Right ventricle myocardium superior (tissue), 1 donor: ENCODE data around the gene HIGD1B. TPM values are rescaled to one million over a fixed set of nuclear protein-coding genes. Genes with fewer than 3 reads are reported as not detected.
"Not testable (repeated sequence)": the region's sequence is repeated elsewhere in the genome, so short reads cannot be mapped to it uniquely, and the experiment has no call there.

Source experiments
- ATAC-seq: fragments of 200-7000 bp; cut with Tn5 transposase; one replicate; pipeline ENCODE4 v1.9.1; 2020; ENCODE audit warnings: mild to moderate bottlenecking; ENCODE audit not compliant: poor library complexity
- DNase-seq: peaks from one replicate; pipeline ENCODE4 v3.0.0-alpha.2; 2020
- intact Hi-C: fragments of 100-400 bp; cut with DNase I; formaldehyde crosslinking; loops from one replicate; pipeline ENCODE4 v1.11.2; 2022
- long read RNA-seq: library from polyadenylated mRNA; unstranded; transcript quantifications from one replicate; pipeline ENCODE4 v2.0.0, GENCODE V29; 2021
- total RNA-seq: library from RNA; stranded (reverse); fragmentation: NEBNext Ultra II Directional; extraction: Animal tissue kit (Norgen Biotek cat#: 25700); gene quantifications from one replicate; pipeline ENCODE4 v1.2.1, GENCODE V29; 2021
- donor health status: DM: no; HTN: yes; CAD: no; lungs with severe emphysema.

Gene HIGD1B
- 17.4 TPM for total RNA-seq
- long read RNA-seq, partial matches to known transcripts: 0 of 5 reads
- long read RNA-seq, other reads (novel, unspliced or antisense): 0 of 5 reads

DNA sequence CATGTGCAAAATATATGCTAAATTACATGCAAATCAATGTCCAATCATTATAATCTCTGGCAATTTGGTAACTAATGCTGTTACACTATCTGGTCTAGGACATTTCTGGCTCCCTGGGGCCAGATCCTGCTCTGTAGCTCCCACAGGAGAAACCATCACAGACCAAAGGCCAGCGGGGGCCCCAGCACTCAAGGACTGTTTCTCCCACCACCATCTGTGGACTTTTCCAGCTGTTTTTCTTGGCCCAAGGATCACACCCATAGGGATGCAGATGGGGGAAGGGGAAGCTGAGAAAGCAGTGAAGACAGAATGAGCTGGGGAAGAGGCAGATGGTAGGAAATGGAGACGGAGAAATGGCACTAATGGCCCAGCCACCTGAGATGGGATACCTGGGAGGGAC is at the start of gene HIGD1B:
Gene HIGD1B (plus strand): TSS at position 298 of the 400 bp plus-strand sequence. CDS start 270 bp downstream, outside the sequence.
- DNase-seq (no peak), ATAC-seq (peak; percentile 28)
- intact Hi-C loops: no loop called here

DNA sequence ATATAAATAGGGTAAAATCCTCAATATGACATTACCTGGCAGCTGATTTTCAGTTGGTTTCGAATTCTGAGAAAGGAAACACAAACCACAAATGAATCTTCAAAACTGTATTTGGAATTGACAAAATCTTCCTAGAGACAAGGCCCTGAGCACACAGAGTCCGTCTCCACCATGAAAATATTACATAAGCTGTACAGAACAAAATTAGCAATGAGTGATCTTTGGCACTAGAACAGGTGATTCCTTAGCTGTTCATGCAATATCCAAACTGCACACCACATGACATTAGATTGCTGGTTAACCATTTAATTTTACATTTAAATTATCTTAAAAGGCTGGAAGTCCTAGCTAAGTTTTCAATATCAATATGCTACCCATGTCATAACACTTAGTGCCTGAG is 49.3 kb upstream of the HIGD1B start:
- DNase-seq: no peak
- ATAC-seq: peak; percentile 72
- intact Hi-C loops: no loop called here

DNA sequence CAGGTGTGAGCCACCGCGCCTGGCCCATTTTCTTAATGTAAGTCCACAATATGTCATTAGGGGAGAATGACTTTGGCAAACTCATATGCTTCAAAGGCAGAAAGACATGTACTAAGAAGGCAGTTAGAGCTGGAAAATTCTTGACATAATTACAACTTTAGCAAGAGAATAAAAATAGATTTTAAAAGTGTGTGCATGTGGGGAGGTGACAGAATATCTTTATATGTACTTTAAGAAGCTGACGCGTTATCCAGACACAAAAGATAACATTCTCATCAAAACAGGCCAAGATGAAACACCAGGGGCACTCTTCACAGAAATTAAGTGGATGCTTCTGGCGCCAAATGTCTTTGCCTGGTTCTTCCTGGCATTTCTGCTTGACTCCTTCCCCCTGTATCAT is 45.8 kb upstream of the HIGD1B start:
- intact Hi-C loops: no loop called here
- ATAC-seq: no peak
- DNase-seq: no peak

DNA sequence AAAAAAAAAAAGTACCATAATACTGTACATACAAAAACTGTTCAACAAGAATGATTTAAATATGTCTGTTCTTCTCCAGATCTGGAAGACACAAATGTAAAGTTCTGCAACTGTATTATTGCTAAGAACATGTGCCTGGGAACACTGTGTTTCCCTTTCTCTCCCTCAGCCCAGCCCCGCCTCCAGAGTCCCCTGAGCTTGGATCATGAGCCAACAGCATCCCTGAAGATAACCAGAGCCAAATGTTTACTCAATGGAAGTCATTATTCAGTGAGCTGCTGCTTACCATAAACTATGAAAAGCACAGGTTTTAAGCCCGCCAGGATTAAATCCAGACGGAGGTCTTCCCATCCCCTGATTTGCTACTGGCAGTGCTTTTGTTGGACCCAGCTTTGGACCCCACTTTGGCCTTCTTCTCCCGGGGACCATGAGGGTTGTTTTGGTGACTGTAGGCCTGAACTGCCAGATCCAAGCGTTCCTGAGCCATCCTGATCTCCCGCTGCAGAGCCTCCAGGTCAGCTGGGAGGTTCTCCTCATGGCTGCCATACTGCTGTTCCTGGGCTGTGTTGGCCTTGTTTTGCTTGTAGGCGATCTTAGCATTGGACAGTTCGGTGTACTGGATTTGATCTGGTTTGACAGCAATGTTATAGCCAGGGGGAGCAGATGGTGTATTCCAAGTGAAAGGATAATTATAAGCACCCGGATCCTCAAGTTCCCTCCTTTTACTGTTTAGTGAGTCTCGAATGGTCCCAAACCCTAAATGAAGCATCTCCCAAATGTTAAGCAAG is 43.2 kb upstream of the HIGD1B start:
- ATAC-seq (peak; percentile 85), DNase-seq (peak; percentile 74)
- intact Hi-C loops: no loop called here

DNA sequence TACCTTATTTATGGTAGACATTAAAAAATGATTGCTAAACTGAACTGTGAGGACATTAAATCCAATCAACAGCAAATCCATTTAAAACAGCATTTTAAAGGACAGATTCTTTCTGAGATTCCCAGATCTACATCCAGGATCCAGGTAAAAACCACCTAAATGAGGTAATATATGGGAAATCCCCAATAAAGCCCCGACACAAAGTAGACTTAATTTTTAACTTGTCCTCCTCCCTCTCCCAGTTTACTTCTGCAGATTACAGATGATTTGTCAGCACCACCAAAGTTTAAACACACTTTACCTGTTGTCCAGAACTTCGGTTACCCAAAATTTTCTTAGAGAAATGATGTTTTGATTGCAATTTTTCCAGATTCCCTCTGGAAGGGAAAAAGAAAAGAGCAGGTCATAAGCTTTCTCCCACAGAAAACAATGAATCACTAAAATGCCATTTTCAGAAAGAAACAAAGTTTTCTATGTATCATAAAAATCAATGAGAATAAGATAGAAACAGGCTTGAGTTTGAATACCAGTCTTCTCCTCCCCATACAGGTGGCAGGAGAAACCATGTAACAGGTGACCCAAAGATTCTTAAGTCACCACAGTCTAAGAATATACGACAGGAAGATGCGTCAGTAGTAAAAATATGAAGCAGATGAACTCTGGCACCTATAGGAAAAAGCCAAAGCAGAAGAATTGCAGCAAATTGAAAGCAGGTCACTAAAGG is 40.4 kb upstream of the HIGD1B start:
- intact Hi-C loops: no loop called here
- DNase-seq (no peak), ATAC-seq (no peak)

DNA sequence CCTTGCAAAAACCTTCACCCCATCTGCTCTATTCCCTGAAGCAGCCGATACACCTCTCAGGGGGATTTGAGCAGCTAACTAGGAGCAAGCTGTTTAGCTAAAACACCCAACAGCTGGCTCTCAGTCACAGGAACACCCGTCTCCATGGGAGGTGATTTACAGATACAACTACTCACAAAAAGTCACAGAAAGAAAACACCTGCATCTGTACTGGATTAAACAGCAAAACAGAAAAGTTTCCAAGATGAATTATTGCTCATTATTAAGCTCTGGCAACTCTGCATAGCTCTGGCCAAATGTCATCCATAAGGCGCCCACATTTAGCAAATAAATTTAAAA is 39.9 kb upstream of the HIGD1B start:
- DNase-seq (no peak), ATAC-seq (no peak)
- intact Hi-C loops: no loop called here

DNA sequence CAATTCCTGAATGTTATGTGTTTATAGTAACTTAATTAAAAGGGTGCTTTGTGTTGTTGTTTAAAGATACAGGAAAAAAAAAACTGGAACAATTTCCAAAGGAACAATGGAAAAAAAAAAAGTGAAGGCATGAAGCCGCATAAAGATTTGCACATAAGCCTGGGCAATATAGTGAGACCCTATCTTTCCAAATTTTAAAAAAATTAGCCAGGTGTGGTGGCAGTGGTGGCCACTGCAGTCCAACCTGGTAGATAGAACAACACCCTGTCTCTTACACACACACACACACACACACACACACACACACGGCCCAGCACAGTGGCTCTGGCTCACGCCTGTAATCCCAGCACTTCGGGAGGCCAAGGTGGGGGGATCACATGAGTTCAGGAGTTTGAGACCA is 39.5 kb upstream of the HIGD1B start:
- DNase-seq (no peak), ATAC-seq (no peak)
- intact Hi-C loops: no loop called here

DNA sequence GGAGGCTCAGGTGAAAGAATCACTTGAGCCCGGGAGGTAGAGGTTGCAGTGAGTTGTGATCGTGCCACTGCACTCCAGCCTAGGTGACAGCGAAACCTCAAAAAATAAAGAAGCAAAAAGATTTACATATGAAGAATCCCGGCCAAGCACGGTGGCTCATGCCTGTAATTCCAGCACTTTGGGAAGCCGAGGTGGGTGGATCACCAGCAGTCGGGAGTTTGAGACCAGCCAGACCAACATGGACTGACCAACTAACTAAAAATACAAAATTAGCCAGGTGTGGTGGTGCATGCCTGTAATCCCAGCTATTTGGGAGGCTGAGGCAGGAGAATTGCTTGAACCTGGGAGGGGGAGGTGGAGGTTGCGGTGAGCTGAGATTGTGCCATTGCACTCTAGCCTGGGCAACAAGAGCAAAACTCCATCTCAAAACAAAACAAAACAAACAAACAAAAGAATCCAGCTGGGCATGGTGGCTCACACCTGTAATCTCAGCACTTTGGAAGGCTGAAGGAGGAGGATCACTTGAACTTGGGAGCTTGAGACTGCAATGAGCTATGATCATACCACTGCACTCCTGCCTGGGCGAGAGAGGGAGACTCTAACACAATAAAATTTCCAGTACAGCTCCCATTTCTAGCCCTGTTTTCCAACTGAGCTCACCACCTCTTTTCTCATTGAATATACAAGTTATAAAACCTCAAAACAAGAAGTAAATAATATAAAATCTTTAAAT is 38.9 kb upstream of the HIGD1B start:
- intact Hi-C loops, ATAC-seq, DNase-seq: not testable (repeated sequence)

DNA sequence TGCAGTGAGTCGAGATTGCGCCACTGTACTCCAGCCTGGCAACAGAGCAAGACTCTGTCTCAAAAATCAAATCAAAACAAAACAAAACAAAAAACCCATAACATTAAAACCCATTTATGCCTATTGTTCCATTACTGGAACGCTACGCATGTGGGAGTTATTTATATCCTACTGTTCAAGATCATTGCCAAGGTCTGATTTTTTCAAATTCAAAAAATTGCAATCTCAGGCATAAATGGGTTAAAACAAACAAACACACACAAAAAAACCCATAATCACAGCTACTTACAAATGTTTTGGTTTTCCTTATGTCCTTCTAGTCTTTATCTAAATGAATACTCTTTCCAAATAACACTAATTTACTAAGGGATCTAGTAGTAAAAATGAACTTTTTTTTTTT is 35.4 kb upstream of the HIGD1B start:
- DNase-seq (no peak), ATAC-seq (no peak)
- intact Hi-C loops: no loop called here

DNA sequence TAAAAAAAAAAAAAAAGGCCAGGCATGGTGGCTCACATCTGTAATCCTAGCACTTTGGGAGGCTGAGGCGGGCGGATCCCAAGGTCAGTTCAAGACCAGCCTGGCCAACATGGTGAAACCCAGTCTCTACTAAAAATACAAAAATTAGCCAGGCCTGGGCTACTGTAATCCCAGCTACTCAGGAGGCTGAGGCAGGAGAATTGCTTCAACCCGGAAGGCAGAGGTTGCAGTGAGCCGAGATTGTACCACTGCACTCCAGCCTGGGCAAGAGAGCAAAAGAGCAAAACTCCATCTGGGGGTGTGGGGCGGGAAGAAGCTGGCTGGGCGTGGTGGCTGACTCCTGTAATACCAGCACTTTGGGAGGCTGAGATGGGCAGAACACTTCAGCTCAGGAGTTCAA is 29.2 kb upstream of the HIGD1B start:
- intact Hi-C loops, DNase-seq, ATAC-seq: not testable (repeated sequence)

DNA sequence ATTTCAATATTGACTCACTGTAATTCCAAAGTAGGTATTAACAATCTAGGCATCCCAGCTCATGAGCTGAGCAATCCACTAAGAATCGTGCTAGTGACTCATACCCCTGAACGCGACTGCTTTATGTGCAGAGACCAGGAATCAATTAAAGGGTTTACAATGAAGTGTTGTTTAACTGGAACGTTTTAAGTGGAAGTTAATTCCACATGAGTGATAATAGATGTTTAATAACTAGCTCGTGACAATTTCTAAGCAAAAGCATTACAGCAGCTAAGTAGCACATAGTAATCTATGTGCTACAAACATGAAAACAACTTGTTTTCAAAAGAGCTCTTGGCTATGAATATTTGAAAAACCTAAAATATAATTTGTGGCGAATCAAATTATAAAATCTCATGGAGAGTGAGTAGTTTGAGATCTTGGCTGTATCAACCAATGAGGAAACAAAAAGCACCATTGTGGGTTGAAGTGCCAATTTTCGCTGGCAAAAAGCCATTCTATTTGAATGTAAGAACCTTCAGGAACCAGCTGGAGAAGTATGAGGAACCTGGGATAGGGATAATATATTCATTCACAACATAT is 27.0 kb upstream of the HIGD1B start:
- intact Hi-C loops: no loop called here
- ATAC-seq (no peak), DNase-seq (no peak)

DNA sequence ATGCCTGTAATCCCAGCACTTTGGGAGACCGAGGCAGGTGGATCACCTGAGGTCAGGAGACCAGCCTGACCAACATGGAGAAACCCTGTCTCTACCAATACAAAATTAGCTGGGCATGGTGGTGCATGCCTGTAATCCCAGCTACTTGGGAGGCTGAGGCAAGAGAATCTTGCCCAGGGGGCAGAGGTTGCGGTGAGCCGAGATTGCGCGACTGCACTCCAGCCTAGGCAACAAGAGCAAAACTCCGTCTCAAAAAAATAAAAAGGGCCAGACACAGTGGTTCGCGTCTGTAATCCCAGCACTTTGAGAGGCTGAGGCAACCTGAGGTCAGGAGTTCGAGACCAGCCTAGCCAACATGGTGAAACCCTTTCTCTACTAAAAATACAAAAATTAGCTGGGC is 22.4 kb upstream of the HIGD1B start:
- intact Hi-C loops, ATAC-seq, DNase-seq: not testable (repeated sequence)

DNA sequence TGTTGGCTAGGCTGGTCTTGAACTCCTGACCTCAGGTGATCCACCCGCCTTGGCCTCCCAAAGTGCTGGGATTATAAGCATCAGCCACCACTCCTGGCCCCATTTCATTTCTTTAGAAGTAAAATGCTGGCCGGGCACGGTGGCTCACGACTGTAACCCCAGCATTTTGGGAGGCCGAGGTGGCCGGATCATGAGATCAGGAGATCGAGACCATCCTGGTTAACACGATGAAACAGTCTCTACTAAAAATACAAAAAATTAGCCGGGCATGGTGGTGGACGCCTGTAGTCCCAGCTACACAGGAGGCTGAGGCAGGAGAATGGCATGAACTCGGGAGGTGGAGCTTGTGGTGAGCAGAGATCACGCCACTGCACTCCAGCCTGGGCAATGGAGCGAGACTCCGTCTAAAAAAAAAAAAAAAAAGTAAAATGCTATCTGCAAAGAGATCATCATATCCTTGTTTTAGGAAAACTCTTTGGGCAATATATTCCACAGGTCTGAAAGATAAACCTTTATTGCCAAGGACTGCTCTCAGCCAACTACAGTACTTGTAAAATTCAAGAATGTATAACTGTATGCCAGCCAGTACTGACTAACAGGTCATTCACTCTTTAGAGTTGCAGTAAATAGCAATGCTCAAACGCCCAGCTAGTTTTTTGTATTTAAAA is 21.4 kb upstream of the HIGD1B start:
- DNase-seq: no peak
- ATAC-seq: no peak
- intact Hi-C loops: no loop called here

DNA sequence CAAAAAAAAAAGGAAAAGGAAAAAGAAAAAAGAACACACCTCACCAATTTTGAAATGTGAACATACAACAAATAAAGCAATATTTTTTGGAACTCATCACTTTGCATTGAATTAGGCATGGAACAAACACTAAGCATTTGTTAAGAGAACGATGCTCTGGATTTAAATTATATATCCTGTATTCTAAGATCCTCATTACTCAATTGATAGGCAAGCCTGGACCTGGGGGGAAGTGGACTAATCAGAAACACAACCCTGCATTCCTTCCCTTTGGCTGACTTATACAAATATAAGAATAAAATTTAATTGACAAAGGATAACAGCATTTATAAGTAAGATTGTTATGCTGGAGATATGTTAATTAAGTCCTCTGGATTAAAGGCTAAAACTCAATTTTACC is 19.8 kb upstream of the HIGD1B start:
- intact Hi-C loops: no loop called here
- DNase-seq (no peak), ATAC-seq (no peak)

DNA sequence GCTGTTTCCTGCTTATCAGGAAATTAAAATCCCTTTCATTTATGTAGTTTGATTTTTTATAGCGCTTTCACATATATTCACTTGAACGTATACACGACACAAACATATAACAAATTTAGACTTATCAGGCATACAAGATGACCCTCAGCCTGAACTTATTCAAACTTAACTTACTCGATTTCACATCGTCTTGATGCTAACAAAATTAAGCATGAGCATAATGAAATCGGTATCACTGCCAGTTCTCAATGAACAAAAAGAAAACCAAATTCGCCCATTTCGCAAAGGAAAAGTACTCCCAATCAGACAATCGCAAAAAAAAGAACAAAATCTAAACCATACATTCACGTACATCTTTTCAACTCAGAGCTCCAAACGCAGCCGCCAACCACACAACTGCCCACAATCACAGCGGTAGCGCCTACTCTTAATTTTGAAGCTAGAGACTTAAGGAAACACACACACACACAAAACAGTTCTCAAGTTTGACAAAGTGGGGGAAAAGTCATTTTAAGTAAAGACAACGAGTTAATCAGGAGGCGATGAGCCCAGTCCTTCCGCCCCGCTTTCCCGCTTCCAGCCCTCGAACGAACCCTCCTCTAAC is 18.7 kb upstream of the HIGD1B start:
- no peak for ATAC-seq
- intact Hi-C loops: no loop called here

DNA sequence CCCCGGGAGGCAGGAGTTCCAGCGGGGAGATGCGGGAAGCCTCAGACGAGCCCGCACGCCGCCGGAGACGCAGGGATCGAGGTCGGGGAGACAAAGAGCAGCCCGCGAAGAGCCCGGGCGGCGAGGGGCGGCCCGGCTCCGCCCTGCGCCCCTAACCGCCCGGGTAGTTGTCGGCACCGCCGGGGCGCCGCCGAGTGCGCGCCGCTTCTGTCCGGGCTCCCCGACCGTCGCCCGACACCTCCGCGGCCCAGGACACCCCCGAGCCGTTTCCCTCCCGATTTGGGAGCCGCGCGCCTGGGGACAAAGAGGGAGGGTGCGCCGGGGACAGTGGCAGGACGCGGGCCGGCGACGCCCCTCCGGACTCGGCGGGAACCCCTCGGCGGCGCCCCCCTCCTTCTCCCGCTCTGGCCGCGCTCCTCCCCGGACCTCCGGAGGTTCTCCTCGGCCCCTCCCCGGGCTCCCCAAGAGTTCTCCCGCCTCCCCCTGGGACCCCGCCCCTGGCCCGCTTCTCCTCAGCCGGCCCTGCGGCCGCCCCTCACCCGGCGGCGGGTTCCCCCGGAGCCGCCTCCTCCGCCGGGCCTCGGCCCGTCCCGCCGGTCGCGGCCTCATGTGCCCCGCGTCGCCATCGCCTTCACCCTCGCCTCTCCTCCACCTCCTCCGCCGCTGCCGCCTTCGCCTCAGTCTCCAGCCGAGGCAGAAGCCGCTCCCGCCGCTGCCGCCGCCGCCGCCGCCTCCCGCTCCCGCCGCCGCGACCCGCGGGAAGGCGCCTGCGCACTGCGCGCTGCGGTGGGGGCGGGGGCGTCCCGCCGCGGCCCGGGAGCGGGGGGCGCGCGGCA is 17.9 kb upstream of the HIGD1B start, which contains the start of gene GJC1:
Gene GJC1 (minus strand): TSS at position 765 of the 836 bp plus-strand sequence. CDS start 24,470 bp downstream, outside the sequence.
- ATAC-seq (peak; percentile 74), DNase-seq (peak; percentile 57)
- intact Hi-C loops: loop anchor here (5.0 kb wide), 1 partner anchor 52 kb away; no protein-coding TSS in a partner anchor

More for the DNA sequence above, 18.7 kb upstream of the HIGD1B start:
- no peak for DNase-seq
